Renal cortex interstitium (tissue), 11 donors: ENCODE measurements around the gene MMEL1. TPM values are rescaled to one million over a fixed set of nuclear protein-coding genes. Genes with fewer than 3 reads are reported as not detected.

ENCODE experiments used
- DNase-seq, 11 donors: peaks; one replicate each; pipeline ENCODE4 v3.0.0-alpha.2; 2013; ENCODE audit warnings: low read depth in 9 of 11, low spot score in 4 of 11; ENCODE audit errors: extremely low read depth in 1 of 11
- polyA plus RNA-seq, 3 donors: library from polyadenylated mRNA; unstranded; fragments of 120-200 nt; gene quantifications; one replicate each; pipeline ENCODE4 v1.2.1, GENCODE V29; 2013; ENCODE audit not compliant: insufficient read length in 3 of 3

The MMEL1 gene
- polyA plus RNA-seq, 3 donors: 1.9 to 2.9 (median 2.8) TPM

GRCh38 chr1:2644171-2644570, 11.4 kb upstream of the MMEL1 start:
- DNase-seq: no peak

DNA sequence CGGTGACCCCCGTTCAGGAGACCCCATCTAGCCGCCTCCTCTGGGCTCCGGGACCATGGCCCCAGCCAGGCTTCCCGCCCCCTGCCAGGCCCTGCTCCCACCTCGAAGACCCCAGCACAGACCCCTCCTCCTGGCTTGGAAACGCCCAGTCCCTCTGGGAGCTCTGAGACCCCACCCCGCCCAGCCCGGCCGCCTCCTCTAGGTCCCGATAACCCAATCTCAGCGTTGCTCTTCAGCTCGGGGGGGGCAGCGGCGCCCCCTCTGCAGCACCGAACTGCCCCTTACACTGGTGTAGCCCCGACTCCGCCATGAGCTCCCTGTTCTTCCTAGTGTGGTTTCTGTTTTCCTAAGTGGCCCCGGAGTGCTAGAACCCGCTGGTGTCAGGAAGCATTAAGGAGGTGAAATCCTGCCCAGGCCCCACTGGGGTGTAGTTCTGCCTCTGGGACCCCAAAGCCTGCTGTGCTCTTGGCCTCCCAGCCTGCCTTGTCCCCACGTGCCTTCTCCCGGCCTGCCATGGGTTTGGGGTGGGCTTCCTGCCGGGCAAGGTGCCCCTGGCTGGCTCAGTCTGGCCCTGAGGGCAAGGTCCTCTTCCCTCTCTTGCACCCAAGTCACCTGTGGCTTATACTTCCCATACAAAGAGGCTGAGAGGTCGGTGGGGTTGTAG, 10.7 kb upstream of the MMEL1 start:
- no peak for DNase-seq

GRCh38 chr1:2642560-2643413, 10.0 kb upstream of the MMEL1 start:
- DNase-seq: peak; percentile 78 to 94 (median 89)

GRCh38 chr1:2642131-2642559, 9.3 kb upstream of the MMEL1 start:
- DNase-seq: no peak

DNA sequence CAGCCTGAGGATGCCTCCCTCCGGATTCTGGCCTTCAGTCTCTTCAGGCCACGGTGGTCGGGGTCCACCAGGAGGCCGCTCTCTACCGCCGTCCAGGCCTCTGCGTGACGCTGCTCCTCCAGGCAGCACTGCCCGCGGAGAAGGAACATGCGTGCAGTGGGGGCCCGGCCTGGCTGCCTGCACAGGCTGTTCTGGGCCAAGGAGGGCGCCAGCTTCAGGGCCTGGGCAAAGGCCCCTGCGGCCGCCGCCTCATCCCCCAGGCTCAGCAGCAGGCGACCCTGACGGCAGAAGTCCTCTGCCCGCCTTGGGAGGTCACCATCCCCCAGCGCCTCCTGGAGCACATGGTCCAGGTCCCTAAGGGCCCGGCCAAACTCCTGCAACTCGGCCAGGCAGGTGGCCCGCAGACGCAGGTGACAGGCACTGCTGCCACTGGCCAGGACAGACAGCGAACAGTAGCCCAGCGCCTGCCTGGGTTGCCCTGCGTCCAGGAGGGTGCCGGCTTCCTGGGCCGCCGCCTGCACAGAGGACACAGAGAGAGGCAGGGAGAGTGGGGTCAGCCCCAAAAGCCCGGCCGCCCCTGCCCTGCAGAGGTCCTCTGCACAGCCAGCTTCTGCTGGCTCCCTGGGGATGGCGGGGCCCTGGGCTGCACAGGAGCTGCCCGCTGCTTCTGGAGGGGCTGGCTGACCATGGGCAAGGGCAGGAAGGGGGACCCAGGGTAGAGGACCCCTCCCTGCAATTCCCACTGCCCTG, 8.7 kb upstream of the MMEL1 start:
- DNase-seq: no peak

- no peak for DNase-seq
Observed at GRCh38 chr1:2640626-2641025, 7.8 kb upstream of the MMEL1 start.

DNA sequence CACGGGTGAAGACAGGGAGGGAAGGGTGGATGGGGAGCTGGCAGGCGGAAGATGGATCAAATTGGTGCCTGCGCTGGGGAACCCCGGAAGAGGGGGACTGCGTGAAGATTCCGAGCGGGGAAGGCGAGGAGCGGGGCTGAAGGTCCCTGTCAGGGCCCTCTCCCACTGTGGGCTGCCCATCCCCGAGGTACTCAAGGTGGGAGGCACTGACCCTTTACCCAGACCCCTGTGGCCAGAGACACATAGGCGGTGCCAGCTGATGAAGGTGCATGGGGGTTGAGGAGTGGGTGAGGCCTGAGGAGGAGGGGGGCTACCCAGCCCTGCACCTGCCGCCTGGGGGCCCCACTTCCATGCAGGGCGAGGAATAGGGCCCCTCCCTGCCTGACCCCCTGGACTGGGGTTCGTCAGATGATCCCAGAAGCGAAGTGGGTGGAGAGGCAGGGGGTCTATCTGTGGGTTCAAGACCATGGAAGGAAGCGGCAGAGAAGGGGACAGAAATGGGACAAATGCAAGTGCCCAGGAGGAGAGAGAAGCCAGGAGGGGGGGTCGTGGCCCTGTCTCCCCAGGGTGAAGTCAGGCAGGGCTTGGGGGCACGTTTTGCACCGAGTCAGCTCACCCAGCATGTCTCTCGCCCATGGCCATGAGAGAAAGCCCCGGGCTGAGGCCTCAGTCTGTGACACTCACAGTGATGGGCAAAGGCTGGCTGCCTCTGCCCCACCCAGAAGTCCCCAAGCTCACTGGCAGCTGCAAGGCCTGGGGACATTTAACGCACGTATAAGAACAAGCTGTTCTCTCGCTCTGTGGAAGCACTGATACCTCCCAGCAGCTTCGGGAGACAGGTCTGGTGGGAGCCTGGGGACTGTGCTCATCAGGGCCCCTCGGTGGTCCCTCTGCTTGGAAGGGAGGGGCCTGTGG, 7.0 kb upstream of the MMEL1 start:
- no peak for DNase-seq

DNA sequence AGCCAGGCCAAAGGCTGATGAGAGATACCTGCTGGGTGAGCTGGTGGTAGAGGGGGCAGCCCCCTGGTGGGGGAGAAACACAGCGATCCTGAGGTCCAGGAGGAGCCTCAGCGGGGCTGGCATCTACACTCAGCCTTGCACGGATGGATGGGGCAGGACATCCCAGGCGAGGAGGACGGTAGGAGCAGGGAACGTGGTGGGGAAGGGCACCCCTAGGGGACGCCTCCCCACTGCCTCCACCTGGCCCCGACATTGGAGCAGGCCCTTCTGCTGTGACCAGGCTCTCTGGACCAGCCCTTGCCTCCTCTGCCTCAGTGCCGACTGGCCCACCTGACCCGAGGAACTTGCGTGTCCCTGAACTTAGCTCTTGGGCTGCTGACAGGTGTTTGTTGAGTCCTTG, 6.4 kb upstream of the MMEL1 start:
- DNase-seq: no peak

DNA sequence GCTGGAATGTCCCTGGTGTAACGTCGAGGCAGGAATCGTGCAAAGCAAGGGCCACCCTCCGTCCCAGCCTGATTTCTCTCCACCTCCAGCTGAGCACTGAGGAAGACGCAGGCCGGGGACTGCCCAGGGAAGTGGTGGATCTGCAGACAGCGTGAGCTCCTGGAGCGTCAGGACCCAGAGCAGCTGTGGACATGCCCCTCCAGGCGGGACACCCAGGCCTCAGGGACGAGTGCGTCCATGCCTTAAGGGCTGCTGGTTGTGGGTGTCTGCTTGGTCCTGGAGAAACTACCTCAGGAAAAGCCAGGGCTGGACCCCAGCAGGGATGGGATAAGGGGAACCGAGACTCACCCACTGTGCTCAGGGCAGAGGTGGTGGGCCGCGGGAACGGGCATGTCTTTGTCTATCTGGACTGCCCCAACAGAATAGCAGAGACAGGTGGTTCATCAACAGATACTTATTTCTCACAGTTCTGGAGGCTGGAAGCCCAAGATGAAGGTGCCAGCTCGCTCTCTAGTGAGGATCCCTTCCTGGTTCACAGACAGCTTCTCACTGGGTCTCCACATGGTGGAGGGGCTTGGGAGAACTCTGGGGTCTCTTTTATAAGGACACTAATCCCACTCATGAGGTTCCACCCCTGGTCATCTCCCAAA, 5.8 kb upstream of the MMEL1 start:
- DNase-seq: no peak

DNA sequence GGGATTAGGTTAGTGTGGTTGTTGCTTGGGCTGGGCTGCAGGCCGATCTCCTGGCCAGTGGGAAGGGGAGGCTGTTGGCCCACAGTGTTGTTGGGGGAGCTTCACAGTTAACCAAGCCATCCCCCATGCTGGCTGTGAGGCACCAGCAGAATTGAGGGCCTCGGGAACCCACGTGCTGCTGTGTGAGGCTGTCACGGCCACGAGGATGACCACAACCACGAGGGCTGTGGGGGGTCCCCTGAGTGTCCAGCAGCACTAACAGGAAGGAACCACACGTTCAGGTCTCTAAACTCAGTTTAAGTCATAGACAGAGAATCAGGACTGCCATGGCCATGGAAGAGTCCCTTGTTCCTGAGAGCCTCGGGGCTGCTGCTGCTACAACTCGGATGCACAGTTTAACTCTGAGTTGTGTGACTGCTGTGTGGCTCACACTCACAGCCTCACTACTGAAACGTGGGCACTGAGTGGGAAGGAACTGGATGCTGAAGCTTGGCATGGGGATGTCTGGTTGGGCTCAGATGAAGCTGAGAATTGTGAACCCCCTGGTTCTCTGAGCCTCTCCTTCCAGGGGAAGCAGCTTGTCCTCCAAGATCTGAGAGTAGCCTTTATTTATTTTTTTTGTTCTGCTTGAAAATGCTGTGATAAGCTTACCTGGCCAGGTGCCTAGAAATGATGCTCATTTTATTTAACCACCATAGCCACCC, 4.8 kb upstream of the MMEL1 start:
- no peak for DNase-seq

DNA sequence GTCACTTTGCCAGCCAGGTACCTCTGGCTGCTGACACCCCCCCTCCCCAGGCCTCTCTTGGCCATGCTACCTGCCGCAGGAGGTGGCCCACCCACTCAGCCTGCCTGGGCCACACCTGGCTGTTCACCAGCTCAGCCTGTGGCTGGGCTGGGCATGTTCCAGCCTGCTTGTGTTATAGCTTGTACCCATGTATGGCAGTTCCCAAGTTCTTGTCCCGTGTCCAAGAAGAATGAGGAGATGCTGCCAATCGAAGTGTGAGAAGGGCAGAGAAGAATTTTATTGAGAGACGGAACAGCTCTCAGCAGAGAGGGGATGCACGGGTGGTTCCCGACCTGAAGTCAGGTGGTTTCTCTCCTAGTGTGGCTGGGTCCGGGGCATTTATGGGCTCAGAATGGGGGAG, 3.9 kb upstream of the MMEL1 start:
- DNase-seq: no peak

DNA sequence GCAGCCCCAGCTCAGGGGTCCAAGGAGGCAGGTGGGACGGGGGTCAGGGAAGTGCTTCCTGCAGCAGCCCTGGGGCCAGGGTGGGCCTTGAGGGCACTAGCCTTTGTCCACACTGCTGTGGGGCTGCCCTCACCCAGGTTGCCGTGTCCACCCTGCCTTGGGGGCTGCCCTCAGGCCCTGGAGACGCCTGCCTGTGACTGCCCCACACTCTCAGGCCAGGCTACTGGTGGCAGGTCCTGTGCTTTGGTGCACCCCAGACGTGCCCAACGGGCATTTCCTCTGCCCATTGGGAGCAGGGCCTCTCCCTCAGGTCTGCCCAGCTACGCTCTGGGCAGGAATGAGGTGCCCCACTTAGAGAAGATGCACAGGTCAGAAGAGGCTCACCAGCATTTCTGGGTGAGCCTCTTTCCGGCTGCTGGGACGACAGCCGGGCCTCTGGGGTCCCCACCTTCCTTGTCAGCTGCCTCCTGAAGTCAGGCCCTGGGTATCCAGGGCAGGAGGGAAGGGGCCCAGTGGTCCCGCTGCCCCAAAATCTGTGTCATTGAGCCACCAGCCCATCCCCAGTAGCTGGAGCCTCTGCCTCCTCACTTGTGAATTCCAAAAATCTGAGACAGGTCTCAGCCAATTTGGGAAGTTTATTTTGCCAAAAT, 2.7 kb upstream of the MMEL1 start:
- DNase-seq: no peak

- no peak for DNase-seq
Observed at GRCh38 chr1:2633936-2634491, 1.2 kb upstream of the MMEL1 start.

DNA sequence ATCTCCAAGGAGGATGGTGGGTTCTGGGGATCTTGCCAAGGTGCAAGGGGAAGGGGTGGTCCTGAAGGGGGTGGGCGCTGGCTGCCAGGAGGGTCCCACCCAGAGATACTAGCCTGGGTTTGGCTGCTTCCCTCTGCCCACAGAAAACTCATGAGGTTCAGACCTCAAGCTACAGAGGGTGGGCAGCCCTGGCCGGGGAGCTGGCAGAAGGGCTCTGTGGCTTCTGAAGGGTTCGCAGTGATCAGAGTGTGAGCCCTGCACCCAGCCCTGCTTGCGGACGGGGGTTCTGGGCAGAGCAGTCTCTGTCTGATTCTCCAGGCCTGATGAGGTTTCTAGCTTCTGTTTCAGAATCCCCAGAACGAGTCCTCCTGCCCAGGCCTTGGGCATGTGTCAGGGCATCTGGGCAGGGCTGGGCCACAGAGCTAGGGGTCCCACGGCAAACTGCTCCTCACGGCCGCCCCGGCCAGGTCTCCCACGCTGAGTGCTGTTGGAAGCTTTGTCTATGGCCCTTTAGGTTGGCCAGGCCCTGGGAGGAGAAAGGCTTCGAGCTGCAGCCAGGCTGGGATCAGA, 635 bp upstream of the MMEL1 start:
- DNase-seq: no peak

GRCh38 chr1:2632051-2632430, 775 bp downstream of the MMEL1 start:
- DNase-seq: no peak

GRCh38 chr1:2631136-2632050, 1.4 kb downstream of the MMEL1 start:
- DNase-seq: no peak
